Ovary (tissue), 3 donors: ENCODE data around the gene RXFP2.

Source experiments
- CTCF ChIP-seq, 3 donors: fragments of 450-650 bp in 2 of 3; fragments of 200-600 bp in 1 of 3; IDR thresholded peaks; one replicate each; pipeline versions ENCODE4 v1.5.1 to v1.8.0; 2016 to 2022; ENCODE audit warnings: antibody characterized with exemption in 3 of 3, mild to moderate bottlenecking in 1 of 3
- EP300 ChIP-seq: sonication (generic); formaldehyde crosslinking; IDR thresholded peaks from one replicate; pipeline ENCODE4 v1.6.1; 2017; ENCODE audit warnings: antibody characterized with exemption
- POLR2A ChIP-seq: fragments of 450-650 bp; IDR thresholded peaks from one replicate; pipeline ENCODE4 v1.6.1; 2017; ENCODE audit warnings: antibody characterized with exemption, mild to moderate bottlenecking, moderate library complexity
- donor health status: DM: no; HTN: no; CAD: no.

GRCh38 chr13:31827707-31828106, 88.4 kb downstream of the RXFP2 start:
- no peak for TF ChIP-seq CTCF (IDR thresholded peaks at IDR 0.05)
- TF ChIP-seq POLR2A, result no peak
- no peak for TF ChIP-seq EP300
